Fibroblast of lung (primary cell): Measurements from ENCODE around the gene CSRNP3. TPM values are rescaled to one million over a fixed set of nuclear protein-coding genes. Genes with fewer than 3 reads are reported as not detected.

Source experiments
- DNase-seq, 2 donors: peaks; one replicate each; pipeline versions ENCODE4 v3.0.0 to v3.0.0-alpha.2; 2010; ENCODE audit warnings: low read depth in 2 of 2
- H2AFZ ChIP-seq: 2 replicates; pipeline ENCODE4 v1.5.1; 2012; ENCODE audit warnings: low read length, control low read depth, inconsistent platforms
- H3K27ac ChIP-seq: 2 replicates; pipeline ENCODE4 v1.5.1; 2011; ENCODE audit warnings: low read length, control low read depth; ENCODE audit not compliant: insufficient read depth
- H3K27me3 ChIP-seq: 2 replicates; pipeline ENCODE4 v1.5.1; 2011; ENCODE audit warnings: mild to moderate bottlenecking, low read length; ENCODE audit not compliant: control insufficient read depth, insufficient read depth
- H3K36me3 ChIP-seq: 2 replicates; pipeline ENCODE4 v1.5.1; 2011; ENCODE audit warnings: low read length; ENCODE audit not compliant: control insufficient read depth, insufficient read depth
- H3K4me1 ChIP-seq: 2 replicates; pipeline ENCODE4 v1.5.1; 2011; ENCODE audit warnings: low read length; ENCODE audit not compliant: control insufficient read depth, insufficient read depth; ENCODE audit errors: extremely low read depth
- H3K4me2 ChIP-seq: 2 replicates; pipeline ENCODE4 v1.5.1; 2011; ENCODE audit warnings: low read length, control low read depth; ENCODE audit not compliant: insufficient read depth; ENCODE audit errors: extremely low read depth
- H3K4me3 ChIP-seq, 4 experiments: fragments of 200-600 bp in 1 of 4; sonication (generic) in 1 of 4; replicated peaks in 1 of 4; 2 replicates each; pipeline ENCODE4 v1.5.1; 2011 to 2016; ENCODE audit warnings: low read length in 4 of 4, low read depth in 3 of 4, mild to moderate bottlenecking in 3 of 4, control low read depth in 2 of 4, inconsistent platforms in 1 of 4, mixed read lengths in 1 of 4; ENCODE audit not compliant: insufficient read depth in 1 of 4; ENCODE audit errors: control extremely low read depth in 1 of 4
- H3K79me2 ChIP-seq: 2 replicates; pipeline ENCODE4 v1.5.1; 2012; ENCODE audit warnings: mild to moderate bottlenecking, low read length, inconsistent platforms; ENCODE audit not compliant: control insufficient read depth, insufficient read depth
- H3K9ac ChIP-seq: 2 replicates; pipeline ENCODE4 v1.5.1; 2011; ENCODE audit warnings: mild to moderate bottlenecking, low read length, control low read depth; ENCODE audit not compliant: insufficient read depth
- H3K9me3 ChIP-seq: 2 replicates; pipeline ENCODE4 v1.5.1; 2012; ENCODE audit warnings: low read depth, low read length; ENCODE audit not compliant: control insufficient read depth, insufficient read depth
- H4K20me1 ChIP-seq: 2 replicates; pipeline ENCODE4 v1.5.1; 2011; ENCODE audit warnings: low read length; ENCODE audit not compliant: control insufficient read depth, insufficient read depth; ENCODE audit errors: extremely low read depth
- CTCF ChIP-seq, 2 donors: IDR thresholded peaks in 1 of 2; conservative IDR thresholded peaks in 1 of 2; 1 replicate in 1 of 2; 2 replicates in 1 of 2; pipeline ENCODE4 v1.5.1; 2011 to 2012; ENCODE audit warnings: low read length in 2 of 2, control low read depth in 1 of 2, inconsistent platforms in 1 of 2, low read depth in 1 of 2, mild to moderate bottlenecking in 1 of 2
- EZH2 ChIP-seq: IDR thresholded peaks from 2 replicates; pipeline ENCODE4 v1.5.1; 2012; ENCODE audit warnings: low read length, control low read depth, mild to moderate bottlenecking; ENCODE audit errors: missing control alignments
- polyA plus RNA-seq, 2 donors: library from polyadenylated mRNA; depleted of rRNA in 1 of 2; stranded (reverse) in 1 of 2; unstranded in 1 of 2; fragments of >200 nt; gene quantifications; 2 replicates each; pipeline ENCODE4 v1.2.1, GENCODE V29; 2011 to 2012; ENCODE audit warnings: missing spikeins in 1 of 2
- total RNA-seq: library from RNA; depleted of rRNA; stranded (reverse); fragments of >200 nt; gene quantifications from 2 replicates; pipeline ENCODE4 v1.2.1, GENCODE V29; 2014

Gene CSRNP3
- total and polyA plus RNA-seq, 2 donors (not counting 1 experiment from before 2014, with no cell fraction given) = 0.66 to 1.1 TPM

GRCh38 chr2:165720511-165720910 lies 251.0 kb downstream of the CSRNP3 start:
- H3K4me1 ChIP-seq = no peaks in the 10 kb centered on the region
- H4K20me1 ChIP-seq = no peaks in the 10 kb centered on the region
- no peaks in the 10 kb centered on the region for H3K9me3 ChIP-seq
- no peaks in the 10 kb centered on the region for H3K79me2 ChIP-seq
- no peak overlapping the region for H3K27ac ChIP-seq
- H2AFZ ChIP-seq = no peak overlapping the region
- no peak overlapping the region for H3K4me2 ChIP-seq
- H3K27me3 ChIP-seq = no peaks in the 10 kb centered on the region
- no peaks in the 10 kb centered on the region for H3K36me3 ChIP-seq
- peak; percentile 65 to 98 for DNase-seq
- no peak overlapping the region for H3K4me3 ChIP-seq
- no peak overlapping the region for H3K9ac ChIP-seq
- no peak for TF ChIP-seq CTCF (conservative IDR thresholded peaks at IDR 0.05 in 1 of 2, IDR thresholded peaks at IDR 0.05 in 1 of 2; ENCODE audit: low read depth in 1 of 2, low read length in 2 of 2)
- no peak for TF ChIP-seq EZH2

- H3K4me2 ChIP-seq = no peak overlapping the region
These were observed 255.9 kb downstream of the CSRNP3 start for GRCh38 chr2:165725421-165725820.

More at GRCh38 chr2:165725421-165725820, 255.9 kb downstream of the CSRNP3 start:
- Histone ChIP-seq H3K9me3 (no peaks in the 10 kb centered on the region), H3K9ac (no peak overlapping the region), H3K4me1 (no peaks in the 10 kb centered on the region), H3K27ac (no peak overlapping the region), H3K36me3 (no peaks in the 10 kb centered on the region), H4K20me1 (no peaks in the 10 kb centered on the region), H3K4me3 (no peak overlapping the region), H3K27me3 (no peaks in the 10 kb centered on the region), H2AFZ (no peak overlapping the region), H3K79me2 (no peaks in the 10 kb centered on the region)
- DNase-seq = peak; percentile 26 to 90
- TF ChIP-seq CTCF (conservative IDR thresholded peaks at IDR 0.05 in 1 of 2, IDR thresholded peaks at IDR 0.05 in 1 of 2; ENCODE audit: low read depth in 1 of 2, low read length in 2 of 2) = no peak
- no peak for TF ChIP-seq EZH2

Other genes with a start within 250 kb of the CSRNP3 start
- gene SCN2A, start 230.3 kb upstream of the CSRNP3 start, total RNA-seq = 2.1 and 7.1 TPM in 2 replicates
- 0.76 and 0.77 TPM in 2 replicates for gene SCN2A, start 230.3 kb upstream of the CSRNP3 start, polyA plus RNA-seq